K562 (cell line): ENCODE measurements around the gene USP11.

ENCODE experiments used
- BRCA1 ChIP-seq, 2 experiments: fragments of 450-650 bp in 1 of 2; sonication (generic) in 1 of 2; formaldehyde crosslinking in 1 of 2; IDR thresholded peaks; 2 replicates each; pipeline versions ENCODE4 v1.5.0 to v1.6.1; 2017 to 2020; ENCODE audit warnings: mild to moderate bottlenecking in 1 of 2, missing genetic modification reagents in 1 of 2
- MAFF ChIP-seq: IDR thresholded peaks from 2 replicates; pipeline ENCODE4 v1.6.1; 2012; ENCODE audit warnings: low read length, improper control_type of control experiment
- MAZ ChIP-seq, 2 experiments: fragments of 450-650 bp in 1 of 2; sonication (generic) in 1 of 2; formaldehyde crosslinking; IDR thresholded peaks in 1 of 2; conservative IDR thresholded peaks in 1 of 2; 2 replicates each; pipeline versions ENCODE4 v1.4.0 to v1.5.0; 2020; ENCODE audit warnings: mild to moderate bottlenecking in 1 of 2, missing genetic modification reagents in 1 of 2
- NR2C2 ChIP-seq, 2 experiments: fragments of 200-800 bp in 1 of 2; sonication (Bioruptor generic) in 1 of 2; sonication (generic) in 1 of 2; formaldehyde crosslinking in 1 of 2; IDR thresholded peaks; 2 replicates each; pipeline versions ENCODE4 v1.6.1 to v1.8.0; 2016 to 2022; ENCODE audit warnings: mild to moderate bottlenecking in 1 of 2, missing compliant biosample characterization in 1 of 2, missing genetic modification characterization in 1 of 2, missing genetic modification reagents in 1 of 2
- PHB2 ChIP-seq: fragments of 450-650 bp; IDR thresholded peaks from 2 replicates; pipeline ENCODE4 v1.6.1; 2017; ENCODE audit warnings: low read depth
- SRF ChIP-seq, 2 experiments: fragments of 250-450, 450-650 bp in 1 of 2; sonication (Bioruptor Pico) in 1 of 2; sonication (generic) in 1 of 2; formaldehyde crosslinking; IDR thresholded peaks; 2 replicates each; pipeline versions ENCODE4 v1.5.0 to v1.5.1; 2020 to 2022; ENCODE audit warnings: mild to moderate bottlenecking in 1 of 2, missing genetic modification reagents in 1 of 2
- STAT6 ChIP-seq: sonication (generic); formaldehyde crosslinking; IDR thresholded peaks from 2 replicates; pipeline ENCODE4 v1.8.1; 2023; ENCODE audit warnings: mild to moderate bottlenecking, missing genetic modification reagents
- ZNF79 ChIP-seq: fragments of 250-450 bp; sonication (Bioruptor Pico); IDR thresholded peaks from 2 replicates; pipeline ENCODE4 v1.4.0; 2020; ENCODE audit warnings: low read depth, mild to moderate bottlenecking, moderate library complexity
- TF ChIP-seq, protein P1 (sequence below): fragments of 450-650 bp; IDR thresholded peaks from 2 replicates; pipeline ENCODE4 v1.6.1; 2016

DNA sequence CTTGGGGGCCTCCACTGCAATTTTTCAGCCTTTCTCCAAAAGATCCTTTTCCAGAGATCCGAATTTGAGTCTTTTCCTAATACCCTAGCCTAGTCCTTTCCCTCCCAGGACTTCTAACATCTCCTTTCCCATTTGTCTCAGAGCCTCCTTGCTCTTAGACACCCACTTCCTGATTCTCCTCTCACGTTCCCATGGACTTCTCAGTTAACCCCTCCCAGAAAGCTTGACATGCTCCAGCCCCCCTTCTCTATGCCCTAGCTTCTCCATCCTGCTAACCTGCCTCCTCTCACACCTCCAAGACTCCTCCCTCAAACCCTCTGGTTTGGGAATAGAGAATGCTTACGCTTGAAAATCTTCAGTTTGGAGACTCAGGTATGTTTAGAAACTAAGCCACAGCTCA, 36.7 kb upstream of the USP11 start:
- TF ChIP-seq, protein P1, sequence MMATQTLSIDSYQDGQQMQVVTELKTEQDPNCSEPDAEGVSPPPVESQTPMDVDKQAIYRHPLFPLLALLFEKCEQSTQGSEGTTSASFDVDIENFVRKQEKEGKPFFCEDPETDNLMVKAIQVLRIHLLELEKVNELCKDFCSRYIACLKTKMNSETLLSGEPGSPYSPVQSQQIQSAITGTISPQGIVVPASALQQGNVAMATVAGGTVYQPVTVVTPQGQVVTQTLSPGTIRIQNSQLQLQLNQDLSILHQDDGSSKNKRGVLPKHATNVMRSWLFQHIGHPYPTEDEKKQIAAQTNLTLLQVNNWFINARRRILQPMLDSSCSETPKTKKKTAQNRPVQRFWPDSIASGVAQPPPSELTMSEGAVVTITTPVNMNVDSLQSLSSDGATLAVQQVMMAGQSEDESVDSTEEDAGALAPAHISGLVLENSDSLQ: no peak
- TF ChIP-seq SRF (CRISPR knock-in tag; IDR thresholded peaks at IDR 0.05) (no peak), BRCA1 (IDR thresholded peaks at IDR 0.05) (no peak), BRCA1 (CRISPR knock-in tag; IDR thresholded peaks at IDR 0.05) (no peak), STAT6 (no peak), NR2C2 (CRISPR knock-in tag; IDR thresholded peaks at IDR 0.05) (no peak), NR2C2 (tag; IDR thresholded peaks at IDR 0.05) (no peak), MAFF (no peak), PHB2 (no peak), ZNF79 (CRISPR knock-in tag) (no peak), MAZ (CRISPR knock-in tag; conservative IDR thresholded peaks at IDR 0.05 in 1 of 2, IDR thresholded peaks at IDR 0.05 in 1 of 2) (no peak)
